Endothelial cell of umbilical vein (primary cell): ENCODE data around the gene LINC00237. TPM values are rescaled to one million over a fixed set of nuclear protein-coding genes. Genes with fewer than 3 reads are reported as not detected.

Source experiments
- BruUV-seq: library from RNA; stranded (reverse); fragments of 400-500 nt; replicated peaks from 2 replicates; lab custom pipeline; 2021; lab: Mats Ljungman, UMichigan
- CTCF ChIA-PET: fragments of 300-600, 350-600 bp; sonication (Branson Sonifier 250); formaldehyde crosslinking; loops from one replicate; lab custom pipeline; 2021; ENCODE audit warnings: antibody characterized with exemption, inconsistent platforms; lab: Charles Lee
- POLR2A ChIA-PET: fragments of 300-600, 350-600 bp; sonication (Branson Sonifier 250); formaldehyde crosslinking; loops from one replicate; lab custom pipeline; 2021; ENCODE audit warnings: antibody characterized with exemption, inconsistent platforms; lab: Charles Lee
- DNase-seq: peaks from one replicate; pipeline ENCODE4 v3.0.0-alpha.2; 2011; ENCODE audit warnings: low read depth, low spot score
- FAIRE-seq: peaks from 2 replicates; lab custom pipeline; 2011; peaks lifted over from hg19 to GRCh38; lab: Jason Lieb, UNC
- H2AFZ ChIP-seq: 2 replicates; pipeline ENCODE4 v1.6.0; 2012; ENCODE audit warnings: low read depth, low read length, control low read depth, inconsistent platforms
- H3K27ac ChIP-seq: 2 replicates; pipeline ENCODE4 v1.5.1; 2011; ENCODE audit warnings: low read depth, mild to moderate bottlenecking, control low read depth, low read length, moderate library complexity; ENCODE audit not compliant: insufficient read depth
- H3K27me3 ChIP-seq, 2 experiments: 2 replicates each; pipeline versions ENCODE4 v1.6.0 to v1.6.1; 2011; ENCODE audit warnings: low read length in 2 of 2, mixed read lengths in 1 of 2; ENCODE audit not compliant: control insufficient read depth in 2 of 2, insufficient read depth in 2 of 2
- H3K36me3 ChIP-seq, 2 experiments: 2 replicates in 1 of 2; 3 replicates in 1 of 2; pipeline ENCODE4 v1.5.1; 2011; ENCODE audit warnings: low read length in 2 of 2, mild to moderate bottlenecking in 1 of 2, moderate library complexity in 1 of 2; ENCODE audit not compliant: control insufficient read depth in 2 of 2, insufficient read depth in 2 of 2; ENCODE audit errors: extremely low read depth in 1 of 2
- H3K4me1 ChIP-seq: 3 replicates; pipeline ENCODE4 v1.5.1; 2011; ENCODE audit warnings: mild to moderate bottlenecking, low read length; ENCODE audit not compliant: control insufficient read depth, insufficient read depth; ENCODE audit errors: extremely low read depth
- H3K4me2 ChIP-seq: 2 replicates; pipeline ENCODE4 v1.6.1; 2011; ENCODE audit warnings: low read length, control low read depth, mixed read lengths; ENCODE audit not compliant: insufficient read depth
- H3K4me3 ChIP-seq, 3 experiments: fragments of 200-600 bp in 1 of 3; sonication (generic), shearing (Covaris generic) in 1 of 3; replicated peaks in 1 of 3; 2 replicates each; pipeline ENCODE4 v1.5.1; 2011 to 2016; ENCODE audit warnings: control low read depth in 3 of 3, low read length in 3 of 3, mild to moderate bottlenecking in 2 of 3, inconsistent platforms in 1 of 3, low read depth in 1 of 3, moderate library complexity in 1 of 3; ENCODE audit not compliant: insufficient read depth in 1 of 3
- H3K79me2 ChIP-seq: 2 replicates; pipeline ENCODE4 v1.6.0; 2012; ENCODE audit warnings: low read length, inconsistent platforms; ENCODE audit not compliant: control insufficient read depth, insufficient read depth
- H3K9ac ChIP-seq: replicated peaks from 2 replicates; pipeline ENCODE3; 2011; ENCODE audit warnings: low read length, control low read depth; ENCODE audit not compliant: insufficient read depth; ENCODE audit errors: extremely low read depth
- H3K9me1 ChIP-seq: replicated peaks from 3 replicates; pipeline ENCODE4 v1.6.0; 2011; ENCODE audit warnings: mild to moderate bottlenecking, low read length; ENCODE audit not compliant: control insufficient read depth, insufficient read depth; ENCODE audit errors: extremely low read depth
- H3K9me3 ChIP-seq: replicated peaks from 2 replicates; pipeline ENCODE4 v1.5.1; 2012; ENCODE audit warnings: low read length, inconsistent platforms; ENCODE audit not compliant: control insufficient read depth, insufficient read depth
- H4K20me1 ChIP-seq: replicated peaks from 2 replicates; pipeline ENCODE3; 2011; ENCODE audit warnings: mild to moderate bottlenecking, low read length; ENCODE audit not compliant: control insufficient read depth, insufficient read depth; ENCODE audit errors: extremely low read depth
- EZH2 ChIP-seq: IDR thresholded peaks from 2 replicates; pipeline ENCODE4 v1.6.1; 2012; ENCODE audit warnings: borderline replicate concordance, low read depth, mild to moderate bottlenecking, moderate library complexity, low read length, inconsistent platforms; ENCODE audit not compliant: severe bottlenecking
- GATA2 ChIP-seq: IDR thresholded peaks from 2 replicates; pipeline ENCODE4 v1.7.0; 2011; ENCODE audit warnings: low read depth, mild to moderate bottlenecking, moderate library complexity, mixed read lengths, low read length; ENCODE audit not compliant: insufficient read length, insufficient read depth
- MYC ChIP-seq: IDR thresholded peaks from one replicate; pipeline ENCODE4 v1.6.1; 2011; ENCODE audit warnings: mild to moderate bottlenecking, low read depth, low read length
- dilution Hi-C: fragments of 300-500 bp; cut with MboI; formaldehyde crosslinking; loops from one replicate; pipeline ENCODE4 v1.15.0; 2019; ENCODE audit warnings: low sequenced_read_pairs; ENCODE audit not compliant: extremely low pct_ligation_motif_present
- intact Hi-C: fragments of 100-400 bp; cut with micrococcal nuclease; formaldehyde crosslinking; loops from one replicate; pipeline ENCODE4 v1.10.0; 2022
- polyA plus RNA-seq, 4 experiments: library from polyadenylated mRNA; depleted of rRNA in 3 of 4; stranded (reverse) in 3 of 4; unstranded in 1 of 4; fragments of >200 nt; gene quantifications; 2 replicates each; pipeline versions ENCODE4 v1.2.1 to v1.2.3, GENCODE V29; 2011 to 2012; ENCODE audit warnings: missing spikeins in 1 of 4
- total RNA-seq: library from RNA; stranded (reverse); gene quantifications from 2 replicates; pipeline ENCODE4 v1.2.3, GENCODE V29; 2021
- TF ChIP-seq, protein P1 (sequence below): IDR thresholded peaks from 2 replicates; pipeline ENCODE4 v1.6.1; 2011; ENCODE audit not compliant: insufficient read depth, insufficient read length
- TF ChIP-seq, protein P2 (sequence below), 2 donors: IDR thresholded peaks; 1 replicate in 1 of 2; 2 replicates in 1 of 2; pipeline ENCODE4 v1.5.1; 2011; ENCODE audit warnings: low read length in 2 of 2, mild to moderate bottlenecking in 2 of 2, moderate library complexity in 2 of 2, control low read depth in 1 of 2, inconsistent platforms in 1 of 2, low read depth in 1 of 2; ENCODE audit not compliant: insufficient read depth in 1 of 2; ENCODE audit errors: extremely low read depth in 1 of 2

The LINC00237 gene
- total and polyA plus RNA-seq, 2 donors (not counting 3 experiments of a cell fraction or from before 2014, with no cell fraction given), result not detected

DNA sequence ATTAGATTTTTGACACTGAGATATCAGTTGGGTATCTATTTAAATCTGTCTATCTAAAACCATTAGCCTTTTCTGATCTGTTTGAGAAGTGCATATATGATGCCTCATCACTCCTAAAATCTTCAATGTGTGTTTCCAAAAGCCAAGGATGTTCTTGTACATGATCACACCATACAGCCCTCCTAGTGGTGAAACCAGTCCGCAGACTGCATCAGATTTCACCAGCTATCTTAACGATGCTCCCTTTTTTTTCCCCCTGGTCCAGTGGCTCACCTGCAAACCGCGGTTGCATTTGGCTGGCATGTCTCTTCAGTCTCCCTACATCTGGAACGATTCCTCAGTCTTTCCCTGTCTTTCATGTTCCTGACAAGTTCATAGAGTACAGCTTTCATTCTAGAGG lies 23.7 kb upstream of the LINC00237 start:
- Histone ChIP-seq H3K9ac (no peak overlapping the region), H3K4me2 (no peak overlapping the region), H3K36me3 (no peaks in the 10 kb centered on the region), H3K9me1 (no peaks in the 10 kb centered on the region), H4K20me1 (no peaks in the 10 kb centered on the region), H2AFZ (no peak overlapping the region), H3K27ac (no peak overlapping the region), H3K9me3 (no peaks in the 10 kb centered on the region), H3K4me3 (no peak overlapping the region), H3K27me3 (no peaks in the 10 kb centered on the region), H3K79me2 (no peaks in the 10 kb centered on the region), H3K4me1 (peaks cover 13% of the 10 kb centered on the region)
- no TSS peak for BruUV-seq
- POLR2A ChIA-PET, result no interaction called here
- intact Hi-C loops, result loop anchor here (5.0 to 10.0 kb wide), 4 partner anchors 107 to 265 kb away; partner anchors contain the start of genes NKX2-4 and XRN2
- dilution Hi-C loops, result no loop called here
- FAIRE-seq (no peak), DNase-seq (no peak)
- CTCF ChIA-PET, result interaction anchor here (1.0 to 1.5 kb wide), 2 partner anchors 16 to 49 kb away, joined by 3 read pairs; no protein-coding TSS in a partner anchor
- TF ChIP-seq, protein P1, sequence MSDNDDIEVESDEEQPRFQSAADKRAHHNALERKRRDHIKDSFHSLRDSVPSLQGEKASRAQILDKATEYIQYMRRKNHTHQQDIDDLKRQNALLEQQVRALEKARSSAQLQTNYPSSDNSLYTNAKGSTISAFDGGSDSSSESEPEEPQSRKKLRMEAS, result no peak

DNA sequence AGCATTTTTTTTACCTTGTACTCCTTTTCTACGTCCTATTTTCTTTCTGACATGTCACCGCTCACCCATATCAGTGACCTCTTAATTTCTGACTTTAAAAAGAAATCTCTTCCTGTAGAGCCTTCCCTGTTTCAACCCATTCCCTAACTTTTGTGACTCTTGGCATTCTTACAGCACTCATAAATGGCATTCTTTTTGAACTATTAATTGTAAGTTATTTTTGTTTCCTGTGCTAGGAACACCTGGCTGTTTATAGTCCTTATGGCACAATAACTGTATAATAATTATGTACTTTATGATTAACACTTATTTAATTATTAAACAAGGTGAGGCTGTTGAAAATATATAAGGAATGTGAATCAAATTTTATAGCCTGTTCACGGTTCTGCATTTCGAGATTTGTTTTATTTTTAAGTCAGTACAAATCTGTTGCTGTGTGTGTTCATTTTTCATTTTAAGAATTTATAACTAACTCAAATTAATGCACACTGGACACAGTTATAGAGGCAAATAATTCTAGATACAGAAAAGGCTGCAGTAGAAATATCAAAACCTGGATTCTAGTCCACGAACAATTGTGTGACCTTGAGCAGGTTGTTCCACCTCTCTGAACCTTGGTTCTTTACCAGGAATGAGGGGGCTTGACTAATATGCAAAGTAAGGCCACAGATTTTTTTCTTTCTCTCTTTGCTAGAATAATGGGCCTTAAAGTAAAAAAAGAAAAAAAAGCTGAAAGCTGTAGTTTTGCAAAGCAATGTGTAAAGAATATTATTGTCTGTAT lies 21.2 kb upstream of the LINC00237 start:
- POLR2A ChIA-PET, result interaction anchor here (1.1 kb wide), 1 partner anchor 7 kb away, joined by 3 read pairs; no protein-coding TSS in a partner anchor
- dilution Hi-C loops (no loop called here), intact Hi-C loops (loop anchor here (2.0 to 10.0 kb wide), 5 partner anchors 110 to 381 kb away; partner anchors contain the start of genes NKX2-4 and XRN2)
- BruUV-seq, result no TSS peak
- no peak overlapping the region for H3K9ac ChIP-seq
- H3K27me3 ChIP-seq, result peaks cover 0 to 4% of the 10 kb centered on the region in 2 experiments
- no peaks in the 10 kb centered on the region for H3K79me2 ChIP-seq
- FAIRE-seq (no peak), DNase-seq (no peak)
- H3K9me3 ChIP-seq, result no peaks in the 10 kb centered on the region
- TF ChIP-seq MYC (no peak), GATA2 (no peak), EZH2 (no peak)
- TF ChIP-seq, protein P1, result no peak
- TF ChIP-seq, protein P2, sequence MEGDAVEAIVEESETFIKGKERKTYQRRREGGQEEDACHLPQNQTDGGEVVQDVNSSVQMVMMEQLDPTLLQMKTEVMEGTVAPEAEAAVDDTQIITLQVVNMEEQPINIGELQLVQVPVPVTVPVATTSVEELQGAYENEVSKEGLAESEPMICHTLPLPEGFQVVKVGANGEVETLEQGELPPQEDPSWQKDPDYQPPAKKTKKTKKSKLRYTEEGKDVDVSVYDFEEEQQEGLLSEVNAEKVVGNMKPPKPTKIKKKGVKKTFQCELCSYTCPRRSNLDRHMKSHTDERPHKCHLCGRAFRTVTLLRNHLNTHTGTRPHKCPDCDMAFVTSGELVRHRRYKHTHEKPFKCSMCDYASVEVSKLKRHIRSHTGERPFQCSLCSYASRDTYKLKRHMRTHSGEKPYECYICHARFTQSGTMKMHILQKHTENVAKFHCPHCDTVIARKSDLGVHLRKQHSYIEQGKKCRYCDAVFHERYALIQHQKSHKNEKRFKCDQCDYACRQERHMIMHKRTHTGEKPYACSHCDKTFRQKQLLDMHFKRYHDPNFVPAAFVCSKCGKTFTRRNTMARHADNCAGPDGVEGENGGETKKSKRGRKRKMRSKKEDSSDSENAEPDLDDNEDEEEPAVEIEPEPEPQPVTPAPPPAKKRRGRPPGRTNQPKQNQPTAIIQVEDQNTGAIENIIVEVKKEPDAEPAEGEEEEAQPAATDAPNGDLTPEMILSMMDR (IDR thresholded peaks at IDR 0.05; ENCODE audit: extremely low read depth in 1 of 2, insufficient read depth in 1 of 2, low read depth in 1 of 2, low read length in 2 of 2), result no peak
- CTCF ChIA-PET, result interaction anchor here (1.2 to 2.7 kb wide), 4 partner anchors 9 to 267 kb away, joined by 4 to 12 read pairs (median 4); no protein-coding TSS in a partner anchor
- no peaks in the 10 kb centered on the region for H3K9me1 ChIP-seq
- no peak overlapping the region for H3K27ac ChIP-seq
- no peak overlapping the region for H2AFZ ChIP-seq
- H3K36me3 ChIP-seq, result no peaks in the 10 kb centered on the region
- H3K4me1 ChIP-seq, result peaks cover 13% of the 10 kb centered on the region
- no peak overlapping the region for H3K4me3 ChIP-seq
- H4K20me1 ChIP-seq, result no peaks in the 10 kb centered on the region
- peak overlapping the region; percentile 92 for H3K4me2 ChIP-seq
